Measurements from ENCODE around the gene ALDH3B1.
"Not testable (repeated sequence)": the region's sequence is repeated elsewhere in the genome, so short reads cannot be mapped to it uniquely, and the experiment has no call there.

ALDH3B1 gene

GRCh38 chr11:68010090-68011041 lies at the start of gene ALDH3B1:
Gene ALDH3B1 (plus strand): TSS chr11:68010327. CDS start chr11:68015298, 4,971 bp downstream.
- CTCF ChIA-PET, result no interaction called here
- DNase-seq (ENCODE audit: extremely low spot score), result peak; percentile 44
- TF ChIP-seq ARNT (IDR thresholded peaks at IDR 0.05) (no peak), FOXM1 (IDR thresholded peaks at IDR 0.05; ENCODE audit: borderline replicate concordance) (no peak), L3MBTL2 (conservative IDR thresholded peaks at IDR 0.05) (peak; percentile 64)
- POLR2A ChIA-PET, result interaction anchor here (0.9 to 1.5 kb wide), 5 partner anchors 9 to 56 kb away, joined by 3 to 6 read pairs (median 3); partner anchors contain the start of gene NDUFS8

GRCh38 chr11:67963217-67963616 lies 46.9 kb upstream of the ALDH3B1 start:
- CTCF ChIA-PET; POLR2A ChIA-PET; DNase-seq (ENCODE audit: extremely low spot score): not testable (repeated sequence)

GRCh38 chr11:67963879-67964278 lies 46.2 kb upstream of the ALDH3B1 start:
- DNase-seq (ENCODE audit: extremely low spot score); CTCF ChIA-PET; POLR2A ChIA-PET: not testable (repeated sequence)

- POLR2A ChIA-PET, CTCF ChIA-PET: not testable (repeated sequence)
These were observed 45.4 kb upstream of the ALDH3B1 start for GRCh38 chr11:67964746-67965145.

GRCh38 chr11:67965830-67966348 lies 44.2 kb upstream of the ALDH3B1 start:
- CTCF ChIA-PET; POLR2A ChIA-PET; DNase-seq (ENCODE audit: extremely low spot score): not testable (repeated sequence)

More at GRCh38 chr11:67964746-67965145, 45.4 kb upstream of the ALDH3B1 start:
- DNase-seq (ENCODE audit: extremely low spot score), result not testable (repeated sequence)

- CTCF ChIA-PET; POLR2A ChIA-PET; DNase-seq (ENCODE audit: extremely low spot score): not testable (repeated sequence)
These were observed 35.4 kb upstream of the ALDH3B1 start for GRCh38 chr11:67974746-67975145.

GRCh38 chr11:67978766-67979418 lies 31.2 kb upstream of the ALDH3B1 start:
- DNase-seq (ENCODE audit: extremely low spot score); CTCF ChIA-PET; POLR2A ChIA-PET: not testable (repeated sequence)

- CTCF ChIA-PET, result interaction anchor here (1.2 to 1.5 kb wide), 2 partner anchors 13 to 26 kb away, joined by 3 to 5 read pairs; no protein-coding TSS in a partner anchor
- DNase-seq (ENCODE audit: extremely low spot score); POLR2A ChIA-PET: not testable (repeated sequence)
These were observed 28.9 kb upstream of the ALDH3B1 start for GRCh38 chr11:67981226-67981625.

- DNase-seq (ENCODE audit: extremely low spot score); POLR2A ChIA-PET: not testable (repeated sequence)
- CTCF ChIA-PET, result interaction anchor here (0.6 kb wide), 1 partner anchor 462 kb away, joined by 3 read pairs; no protein-coding TSS in a partner anchor
These were observed 27.8 kb upstream of the ALDH3B1 start for GRCh38 chr11:67982255-67982857.

GRCh38 chr11:67983951-67984350 lies 26.2 kb upstream of the ALDH3B1 start:
- POLR2A ChIA-PET, result no interaction called here
- TF ChIP-seq FOXA1 (IDR thresholded peaks at IDR 0.05), result no peak
- no peak for TF ChIP-seq ZNF384 (IDR thresholded peaks at IDR 0.05)
- no peak for TF ChIP-seq HDGF (IDR thresholded peaks at IDR 0.05; ENCODE audit: borderline replicate concordance)
- TF ChIP-seq FOXK2 (IDR thresholded peaks at IDR 0.05), result no peak
- TF ChIP-seq CTBP1 (IDR thresholded peaks at IDR 0.05; ENCODE audit: borderline replicate concordance), result no peak
- TF ChIP-seq BHLHE40 (IDR thresholded peaks at IDR 0.05; ENCODE audit: borderline replicate concordance), result no peak
- TF ChIP-seq FOXM1 (IDR thresholded peaks at IDR 0.05; ENCODE audit: borderline replicate concordance), result no peak
- no peak for TF ChIP-seq LEF1 (IDR thresholded peaks at IDR 0.05; ENCODE audit: borderline replicate concordance)
- no peak for TF ChIP-seq SUZ12 (IDR thresholded peaks at IDR 0.05)
- TF ChIP-seq TARDBP (IDR thresholded peaks at IDR 0.05), result no peak
- TF ChIP-seq SP1 (IDR thresholded peaks at IDR 0.05), result no peak
- CTCF ChIA-PET, result no interaction called here
- DNase-seq (ENCODE audit: extremely low spot score), result no peak

GRCh38 chr11:67985302-67985701 lies 24.8 kb upstream of the ALDH3B1 start:
- CTCF ChIA-PET; DNase-seq (ENCODE audit: extremely low spot score); POLR2A ChIA-PET: not testable (repeated sequence)

GRCh38 chr11:67990546-67991346 lies 19.4 kb upstream of the ALDH3B1 start:
- DNase-seq (ENCODE audit: extremely low spot score); POLR2A ChIA-PET; CTCF ChIA-PET: not testable (repeated sequence)

GRCh38 chr11:67991347-67992121 lies 18.6 kb upstream of the ALDH3B1 start:
- POLR2A ChIA-PET; DNase-seq (ENCODE audit: extremely low spot score); CTCF ChIA-PET: not testable (repeated sequence)

Data from HEK293T (cell line).